GM12864 (cell line): ENCODE data around the gene STK32C.
A peak's percentile ranks its signal among the peaks of the same experiment; 100 is the strongest.
"Not testable (repeated sequence)": the region's sequence is repeated elsewhere in the genome, so short reads cannot be mapped to it uniquely, and the experiment has no call there.

Experiments used
- DNase-seq: peaks from one replicate; pipeline ENCODE4 v3.0.0-alpha.2; 2011; ENCODE audit warnings: low read depth
- H3K4me3 ChIP-seq: 2 replicates; pipeline ENCODE4 v1.5.1; 2011; ENCODE audit warnings: mild to moderate bottlenecking, low read depth, low read length, control low read depth
- CTCF ChIP-seq: IDR thresholded peaks from 2 replicates; pipeline ENCODE4 v1.5.1; 2011; ENCODE audit warnings: low read depth, mild to moderate bottlenecking, moderate library complexity, low read length, control low read depth, inconsistent platforms; ENCODE audit errors: missing control alignments

Gene STK32C

GRCh38 chr10:132163826-132164515 is 143.8 kb downstream of the STK32C start:
- DNase-seq = no peak
- no peak for TF ChIP-seq CTCF
- no peak overlapping the region for H3K4me3 ChIP-seq

GRCh38 chr10:132163278-132163765 is 144.4 kb downstream of the STK32C start:
- peak; percentile 39 for TF ChIP-seq CTCF
- no peak overlapping the region for H3K4me3 ChIP-seq
- no peak for DNase-seq

- no peak overlapping the region for H3K4me3 ChIP-seq
- no peak for TF ChIP-seq CTCF
- no peak for DNase-seq
Measured at GRCh38 chr10:132162590-132163277, 145.0 kb downstream of the STK32C start.

- DNase-seq = no peak
- TF ChIP-seq CTCF = no peak
- H3K4me3 ChIP-seq = no peak overlapping the region
Measured at GRCh38 chr10:132162021-132162531, 145.7 kb downstream of the STK32C start.

GRCh38 chr10:132160834-132161622 is 146.7 kb downstream of the STK32C start:
- not testable (repeated sequence) for DNase-seq, H3K4me3 ChIP-seq

- not testable (repeated sequence) for DNase-seq, H3K4me3 ChIP-seq
Measured at GRCh38 chr10:132160231-132160630, 147.5 kb downstream of the STK32C start.

- not testable (repeated sequence) for DNase-seq, H3K4me3 ChIP-seq
Measured at GRCh38 chr10:132159302-132160230, 148.2 kb downstream of the STK32C start.

- DNase-seq = no peak
- no peak for TF ChIP-seq CTCF
- no peak overlapping the region for H3K4me3 ChIP-seq
Measured at GRCh38 chr10:132158823-132159222, 148.9 kb downstream of the STK32C start.
